Stimulated activated CD4-positive, alpha-beta T cell treated with anti-CD3 and anti-CD28 coated beads, Interleukin-4, amount 100 ng/mL, for 1 hour (primary cell): ENCODE measurements around the gene ST8SIA1.

Experiments used
- DNase-seq: peaks from one replicate; pipeline ENCODE4 v3.0.0-alpha.2; 2020

Gene ST8SIA1

GRCh38 chr12:22325218-22325617, 9.3 kb downstream of the ST8SIA1 start:
- DNase-seq = no peak

GRCh38 chr12:22322091-22322490, 12.4 kb downstream of the ST8SIA1 start:
- no peak for DNase-seq

- peak; percentile 20 for DNase-seq
Measured at GRCh38 chr12:22321638-22322037, 12.9 kb downstream of the ST8SIA1 start.

GRCh38 chr12:22321018-22321605, 13.4 kb downstream of the ST8SIA1 start:
- no peak for DNase-seq

GRCh38 chr12:22318108-22318737, 16.3 kb downstream of the ST8SIA1 start:
- DNase-seq = no peak

GRCh38 chr12:22313963-22314330, 20.6 kb downstream of the ST8SIA1 start:
- DNase-seq = no peak

- DNase-seq = no peak
Measured at GRCh38 chr12:22313286-22313962, 21.1 kb downstream of the ST8SIA1 start.

- no peak for DNase-seq
Measured at GRCh38 chr12:22312336-22312735, 22.2 kb downstream of the ST8SIA1 start.

- no peak for DNase-seq
Measured at GRCh38 chr12:22310709-22311108, 23.8 kb downstream of the ST8SIA1 start.

- DNase-seq = no peak
Measured at GRCh38 chr12:22310275-22310674, 24.2 kb downstream of the ST8SIA1 start.

- no peak for DNase-seq
Measured at GRCh38 chr12:22307811-22308210, 26.7 kb downstream of the ST8SIA1 start.

GRCh38 chr12:22306311-22306710, 28.2 kb downstream of the ST8SIA1 start:
- no peak for DNase-seq

GRCh38 chr12:22304341-22304740, 30.2 kb downstream of the ST8SIA1 start:
- DNase-seq = no peak

- no peak for DNase-seq
Measured at GRCh38 chr12:22299294-22299912, 35.1 kb downstream of the ST8SIA1 start.

GRCh38 chr12:22289250-22289649, 45.3 kb downstream of the ST8SIA1 start:
- no peak for DNase-seq

- DNase-seq = peak; percentile 10
Measured at GRCh38 chr12:22287776-22288621, 46.5 kb downstream of the ST8SIA1 start.

GRCh38 chr12:22287101-22287500, 47.4 kb downstream of the ST8SIA1 start:
- DNase-seq = no peak

GRCh38 chr12:22286569-22286968, 47.9 kb downstream of the ST8SIA1 start:
- DNase-seq = no peak

- DNase-seq = no peak
Measured at GRCh38 chr12:22285846-22286245, 48.7 kb downstream of the ST8SIA1 start.

GRCh38 chr12:22284871-22285270, 49.6 kb downstream of the ST8SIA1 start:
- no peak for DNase-seq

- no peak for DNase-seq
Measured at GRCh38 chr12:22283508-22283907, 51.0 kb downstream of the ST8SIA1 start.

GRCh38 chr12:22283006-22283506, 51.5 kb downstream of the ST8SIA1 start:
- DNase-seq = no peak

GRCh38 chr12:22282283-22282682, 52.2 kb downstream of the ST8SIA1 start:
- no peak for DNase-seq
